Chondrocyte (in vitro differentiated cells): Measurements from ENCODE around the gene TTC31. TPM values are rescaled to one million over a fixed set of nuclear protein-coding genes. Genes with fewer than 3 reads are reported as not detected.

ENCODE experiments used
- DNase-seq: peaks from one replicate; pipeline ENCODE4 v3.0.0; 2021; ENCODE audit warnings: mixed read lengths, low spot score
- H3K27ac Mint-ChIP-seq: one replicate; pipeline ENCODE4 v1.8.0; 2021; ENCODE audit warnings: mild to moderate bottlenecking, moderate library complexity, mixed read lengths; ENCODE audit not compliant: unreplicated experiment
- H3K27me3 Mint-ChIP-seq: 2 replicates; pipeline ENCODE4 v1.8.0; 2021; ENCODE audit warnings: low read depth, mixed read lengths
- H3K36me3 Mint-ChIP-seq: 2 replicates; pipeline ENCODE4 v1.8.0; 2021; ENCODE audit warnings: low read depth, mixed read lengths
- H3K4me1 Mint-ChIP-seq: 2 replicates; pipeline ENCODE4 v1.8.0; 2021; ENCODE audit warnings: low read depth, mild to moderate bottlenecking, mixed read lengths
- H3K4me3 Mint-ChIP-seq: one replicate; pipeline ENCODE4 v1.8.0; 2021; ENCODE audit warnings: mild to moderate bottlenecking, moderate library complexity, mixed read lengths; ENCODE audit not compliant: unreplicated experiment
- H3K9me3 Mint-ChIP-seq: 2 replicates; pipeline ENCODE4 v1.8.0; 2021; ENCODE audit warnings: low read depth, mixed read lengths
- CTCF ChIP-seq: fragments of 200-600 bp; sonication (generic); IDR thresholded peaks from 2 replicates; pipeline ENCODE4 v1.5.0; 2021; ENCODE audit warnings: antibody characterized with exemption, mild to moderate bottlenecking, moderate library complexity
- total RNA-seq: library from RNA; stranded (reverse); gene quantifications from 3 replicates; pipeline ENCODE4 v1.2.1, GENCODE V29; 2021

TTC31 gene
- total RNA-seq, 1 donor from 2014 or later, result 18.1 TPM

GRCh38 chr2:74512744-74513604, 30.1 kb downstream of the TTC31 start:
- Mint-ChIP-seq H3K4me3 (no peak overlapping the region), H3K27ac (no peak overlapping the region), H3K9me3 (no peaks in the 10 kb centered on the region), H3K36me3 (peaks cover 1% of the 10 kb centered on the region), H3K4me1 (peaks cover 13% of the 10 kb centered on the region), H3K27me3 (peaks cover 63% of the 10 kb centered on the region)
- TF ChIP-seq CTCF, result no peak
- peak; percentile 66 for DNase-seq

- peaks cover 7% of the 10 kb centered on the region for H3K4me1 Mint-ChIP-seq
- H3K9me3 Mint-ChIP-seq, result no peaks in the 10 kb centered on the region
- DNase-seq, result peak; percentile 69
- H3K36me3 Mint-ChIP-seq, result no peaks in the 10 kb centered on the region
- peaks cover 66% of the 10 kb centered on the region for H3K27me3 Mint-ChIP-seq
- H3K27ac Mint-ChIP-seq, result no peak overlapping the region
- no peak overlapping the region for H3K4me3 Mint-ChIP-seq
- TF ChIP-seq CTCF, result no peak
Measured at GRCh38 chr2:74513605-74514367, 30.9 kb downstream of the TTC31 start.

- Mint-ChIP-seq H3K27ac (no peak within 1 kb of the TSS), H3K4me1 (peaks cover 7% of the 10 kb centered on the region), H3K4me3 (peak within 1 kb of the TSS; percentile 31), H3K27me3 (peaks cover 73% of the 10 kb centered on the region), H3K36me3 (no peaks in the 10 kb centered on the region), H3K9me3 (no peaks in the 10 kb centered on the region)
- peak; percentile 88 for DNase-seq
- TF ChIP-seq CTCF, result no peak
Measured at GRCh38 chr2:74514368-74515270, 31.7 kb downstream of the TTC31 start, which contains the start of gene TLX2. Gene TLX2, plus strand, starts transcription at chr2:74514450. Its CDS starts 357 bp downstream, at chr2:74514807.

- peaks cover 7% of the 10 kb centered on the region for H3K4me1 Mint-ChIP-seq
- H3K4me3 Mint-ChIP-seq, result peak overlapping the region; percentile 31
- TF ChIP-seq CTCF, result no peak
- H3K36me3 Mint-ChIP-seq, result no peaks in the 10 kb centered on the region
- H3K9me3 Mint-ChIP-seq, result no peaks in the 10 kb centered on the region
- DNase-seq, result peak; percentile 77
- peaks cover 76% of the 10 kb centered on the region for H3K27me3 Mint-ChIP-seq
- H3K27ac Mint-ChIP-seq, result no peak overlapping the region
Measured at GRCh38 chr2:74515271-74515980, 32.5 kb downstream of the TTC31 start.
